Measurements from ENCODE around the gene BCAS3.
"Not testable (repeated sequence)": the region's sequence is repeated elsewhere in the genome, so short reads cannot be mapped to it uniquely, and the experiment has no call there.

The BCAS3 gene

GRCh38 chr17:61223725-61224124 lies 546.1 kb downstream of the BCAS3 start:
- DNase-seq (ENCODE audit: low spot score) = no peak

GRCh38 chr17:61225178-61225882 lies 547.7 kb downstream of the BCAS3 start:
- DNase-seq (ENCODE audit: low spot score) = no peak

GRCh38 chr17:61227866-61228265 lies 550.2 kb downstream of the BCAS3 start:
- DNase-seq (ENCODE audit: low spot score) = no peak

DNA sequence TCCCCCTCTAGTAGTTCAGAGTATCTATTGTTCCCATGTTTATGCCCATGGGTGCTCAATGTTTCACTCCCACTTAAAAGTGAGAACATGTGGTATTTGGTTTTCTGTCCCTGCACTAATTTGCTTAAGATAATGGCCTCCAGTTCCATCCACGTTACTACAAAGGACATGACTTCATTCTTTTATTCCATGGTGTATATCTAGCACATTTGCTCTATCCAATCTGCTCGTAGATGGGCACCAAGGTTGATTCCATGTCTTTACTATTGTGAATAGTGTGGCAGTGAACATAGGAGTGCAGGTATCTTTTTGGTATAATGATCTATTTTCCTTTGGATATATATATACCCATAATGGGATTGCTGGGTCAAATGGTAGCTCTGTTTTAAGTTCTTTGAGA lies 552.8 kb downstream of the BCAS3 start:
- no peak for DNase-seq (ENCODE audit: low spot score)

DNA sequence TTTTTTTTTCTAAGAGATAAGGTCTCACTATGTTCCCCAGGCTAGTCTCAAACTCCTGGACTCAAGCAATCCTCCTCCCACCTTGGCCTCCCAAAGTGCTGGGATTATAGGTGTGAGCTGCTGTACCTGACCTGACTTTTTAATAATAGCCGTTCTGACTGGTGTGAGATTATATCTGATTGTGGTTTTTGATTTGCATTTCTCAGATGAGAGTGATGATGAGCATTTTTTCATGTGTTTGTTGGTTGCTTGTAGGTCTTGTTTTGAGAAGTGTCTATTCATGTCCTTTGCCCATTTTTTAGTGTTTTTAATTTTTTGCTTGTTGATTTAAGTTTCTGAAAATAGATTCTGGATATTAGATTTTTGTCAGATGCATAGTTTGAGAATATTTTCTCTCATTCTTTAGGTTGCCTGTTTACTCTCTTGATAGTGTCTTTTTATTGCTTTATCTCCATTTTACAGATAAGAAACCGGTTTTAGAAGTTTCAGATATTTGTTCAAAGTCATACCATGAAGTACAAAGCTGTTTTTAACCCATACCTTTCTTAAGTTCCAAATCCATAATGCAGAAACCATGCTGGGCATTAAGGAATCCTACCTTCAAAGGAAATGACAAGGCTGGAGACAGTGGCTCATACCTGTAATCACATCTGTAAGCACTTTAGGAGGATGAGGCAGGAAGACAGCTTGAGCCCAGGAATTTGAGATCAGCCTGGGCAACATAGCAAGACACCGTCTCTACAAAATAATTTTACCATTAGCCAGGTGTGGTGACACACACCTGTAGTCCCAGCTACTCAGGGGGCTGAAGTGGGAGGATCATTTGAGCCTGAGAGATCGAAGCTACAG lies 553.5 kb downstream of the BCAS3 start:
- DNase-seq (ENCODE audit: low spot score) = no peak

DNA sequence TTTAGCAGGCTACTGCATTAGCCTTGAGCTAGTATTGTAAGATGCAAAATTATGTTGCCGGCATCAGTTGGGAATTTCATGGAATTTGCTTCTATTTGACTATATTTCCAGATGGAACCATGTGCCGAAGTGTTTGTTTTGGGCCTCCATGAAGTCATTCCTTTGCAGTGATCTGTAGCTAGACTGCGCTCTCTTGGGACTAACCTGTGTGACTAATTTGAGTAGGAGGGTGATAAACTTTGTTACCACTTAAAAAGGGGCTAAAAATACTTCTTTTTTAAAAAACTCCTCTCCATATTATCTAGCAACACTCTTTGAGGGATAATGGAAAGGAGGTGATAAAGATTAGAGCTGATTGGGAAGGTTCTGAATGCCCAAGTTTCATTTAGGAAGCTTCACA lies 555.2 kb downstream of the BCAS3 start:
- no peak for DNase-seq (ENCODE audit: low spot score)

- DNase-seq (ENCODE audit: low spot score) = no peak
These were observed 556.5 kb downstream of the BCAS3 start for GRCh38 chr17:61233991-61234750.

DNA sequence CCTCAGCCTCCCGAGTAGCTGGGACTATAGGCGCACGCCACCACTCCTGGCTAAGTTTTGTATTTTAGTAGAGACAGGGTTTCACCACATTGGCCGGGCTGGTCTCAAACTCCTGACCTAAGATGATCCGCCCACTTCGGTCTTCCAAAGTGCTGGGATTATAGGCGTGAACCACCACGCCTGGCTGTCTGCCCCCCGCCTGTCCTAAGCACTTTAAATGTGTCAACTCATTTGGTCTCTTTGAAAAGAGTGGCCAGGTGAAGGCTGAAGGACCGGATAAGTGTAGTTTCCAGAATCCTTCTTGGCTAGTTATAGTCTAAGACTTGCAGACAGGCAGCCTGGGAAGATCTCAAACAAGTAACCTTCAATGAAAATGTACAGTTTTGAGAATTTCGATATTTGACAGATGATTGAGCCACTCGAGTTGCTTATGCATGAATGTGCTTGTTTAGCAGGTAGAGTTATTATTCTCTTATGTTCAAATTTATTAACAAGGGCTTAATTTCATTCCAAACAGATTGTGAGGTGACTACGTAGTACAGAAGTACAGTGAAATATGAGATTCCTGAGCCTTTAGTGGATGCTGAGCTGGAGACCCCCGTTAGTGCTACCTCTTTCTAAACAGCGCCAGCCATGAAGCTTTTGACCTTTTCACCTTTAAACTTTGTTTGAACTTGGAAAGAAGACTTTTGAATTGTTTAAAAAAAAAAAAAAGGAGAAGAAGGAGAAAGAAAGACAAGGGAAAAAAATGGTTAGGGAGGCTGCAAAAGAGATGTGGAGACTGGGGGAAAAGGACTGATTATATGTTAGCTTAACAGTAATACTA lies 557.6 kb downstream of the BCAS3 start:
- no peak for DNase-seq (ENCODE audit: low spot score)

DNA sequence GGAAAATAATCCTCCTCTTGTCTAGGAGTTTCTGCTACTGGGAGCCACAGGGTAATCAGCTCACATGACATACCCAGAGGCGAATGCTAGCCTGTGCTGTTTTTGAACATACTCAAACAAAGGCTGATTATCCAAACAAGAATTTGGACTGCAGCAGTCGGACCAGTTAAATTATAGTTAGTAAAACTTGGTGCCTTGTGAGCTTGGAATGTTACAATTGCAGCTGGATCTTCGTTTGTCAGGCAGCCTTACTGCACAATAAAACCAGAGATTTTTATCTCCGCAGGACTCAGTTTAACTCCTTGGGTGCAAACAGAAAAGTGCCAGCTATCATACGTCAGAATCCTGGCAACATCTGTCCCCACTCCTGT lies 558.2 kb downstream of the BCAS3 start:
- DNase-seq (ENCODE audit: low spot score) = no peak

DNA sequence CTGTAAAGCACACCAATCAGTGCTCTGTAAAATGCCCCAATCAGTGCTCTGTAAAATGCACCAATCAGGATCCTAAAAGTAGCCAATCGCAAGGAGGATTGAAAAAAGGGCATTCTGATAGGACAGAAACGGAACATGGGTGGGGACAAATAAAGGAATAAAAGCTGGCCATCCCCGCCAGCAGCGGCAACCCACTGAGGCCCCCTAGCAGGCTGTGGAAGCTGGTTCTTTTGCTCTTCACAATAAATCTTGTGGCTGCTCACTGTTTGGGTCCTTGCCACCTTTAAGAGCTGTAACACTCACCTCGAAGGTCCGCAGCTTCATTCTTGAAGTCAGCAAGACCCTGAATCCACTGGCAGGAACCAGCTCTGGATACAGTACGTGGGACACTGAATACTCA lies 559.6 kb downstream of the BCAS3 start:
- DNase-seq (ENCODE audit: low spot score) = no peak

DNA sequence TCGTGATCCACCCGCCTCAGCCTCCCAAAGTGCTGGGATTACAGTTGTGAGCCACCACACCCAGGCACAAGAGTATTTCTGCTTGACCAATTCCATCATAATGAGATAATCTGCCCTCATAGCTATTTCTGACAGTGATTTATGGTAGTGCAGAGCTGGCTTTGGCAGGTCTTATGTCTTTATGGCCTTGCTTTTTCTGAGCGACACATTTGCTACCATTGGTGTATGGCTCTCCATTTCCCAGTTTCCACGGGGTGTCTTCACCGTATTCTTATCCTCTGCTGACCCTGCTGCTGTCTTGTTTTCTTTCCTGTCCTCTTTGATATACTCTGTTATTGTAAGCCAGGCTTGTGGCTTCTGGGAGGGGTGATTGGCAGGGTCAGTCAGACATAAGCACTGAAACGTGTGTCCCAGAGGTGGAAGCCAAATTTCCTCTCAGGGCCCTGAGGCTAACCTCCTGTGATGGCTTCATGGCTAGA lies 560.8 kb downstream of the BCAS3 start:
- DNase-seq (ENCODE audit: low spot score) = no peak

- DNase-seq (ENCODE audit: low spot score) = no peak
These were observed 561.7 kb downstream of the BCAS3 start for GRCh38 chr17:61239327-61239726.

DNA sequence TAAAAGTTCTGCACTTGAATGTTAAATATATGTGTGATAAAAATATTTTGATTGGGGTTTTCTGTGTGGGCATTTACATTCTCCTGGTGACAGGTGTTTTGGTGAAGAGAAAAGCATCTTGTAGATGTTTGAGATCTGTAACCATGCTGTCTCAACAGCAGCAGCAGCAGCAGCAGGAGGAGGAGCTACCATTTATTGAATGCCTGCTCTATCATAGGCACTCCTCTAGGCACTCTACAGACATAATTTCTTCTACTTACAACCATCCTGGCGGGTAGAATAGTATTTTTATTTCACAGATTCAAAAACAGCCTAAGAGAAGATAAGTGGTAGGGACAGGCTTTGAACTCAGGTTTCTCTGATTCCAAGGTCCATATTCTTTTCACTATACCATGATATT lies 562.3 kb downstream of the BCAS3 start:
- DNase-seq (ENCODE audit: low spot score) = no peak

- DNase-seq (ENCODE audit: low spot score) = no peak
These were observed 563.3 kb downstream of the BCAS3 start for GRCh38 chr17:61240851-61241468.

- DNase-seq (ENCODE audit: low spot score) = not testable (repeated sequence)
These were observed 567.3 kb downstream of the BCAS3 start for GRCh38 chr17:61244988-61245387.

DNA sequence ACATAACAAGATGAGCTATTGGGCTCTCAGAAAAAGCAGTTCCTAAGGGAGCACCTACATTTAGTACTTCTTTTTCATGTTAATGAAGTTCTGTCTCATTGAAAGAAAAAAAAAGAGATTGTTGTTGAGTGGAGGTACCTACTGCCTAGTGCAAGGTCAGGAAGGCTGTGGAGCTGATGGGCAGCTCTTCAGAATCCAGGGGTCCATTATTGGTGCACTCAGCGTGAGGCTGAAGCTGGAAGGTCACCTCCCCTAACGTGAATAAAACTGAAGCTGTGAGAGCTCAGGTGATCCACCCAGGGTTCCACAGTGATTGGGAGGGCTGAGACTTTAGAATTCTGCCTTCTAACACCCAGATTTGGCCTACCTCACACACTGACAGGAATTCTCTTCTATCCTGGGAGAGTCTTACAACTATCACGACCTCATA lies 568.1 kb downstream of the BCAS3 start:
- no peak for DNase-seq (ENCODE audit: low spot score)

GRCh38 chr17:61247439-61247838 lies 569.8 kb downstream of the BCAS3 start:
- DNase-seq (ENCODE audit: low spot score) = no peak

DNA sequence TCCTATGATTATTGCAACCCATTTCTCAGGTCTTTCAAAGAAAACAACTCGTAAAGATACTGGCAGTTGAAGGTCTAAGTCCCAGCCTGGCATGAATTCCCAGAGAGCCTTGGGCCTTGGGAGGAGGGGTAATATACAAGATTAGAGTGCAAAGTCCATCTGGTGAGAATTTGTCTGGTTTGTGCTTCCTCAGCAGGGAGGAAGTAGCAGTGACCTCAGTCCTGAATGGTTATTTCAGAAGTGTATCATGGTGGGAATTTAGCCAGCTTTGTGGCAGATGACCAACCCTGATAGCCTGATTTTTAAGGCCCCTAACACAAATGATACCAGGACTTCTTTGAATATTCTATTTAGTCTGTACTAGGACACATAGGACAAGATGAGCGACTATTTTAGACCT lies 570.7 kb downstream of the BCAS3 start:
- no peak for DNase-seq (ENCODE audit: low spot score)

DNA sequence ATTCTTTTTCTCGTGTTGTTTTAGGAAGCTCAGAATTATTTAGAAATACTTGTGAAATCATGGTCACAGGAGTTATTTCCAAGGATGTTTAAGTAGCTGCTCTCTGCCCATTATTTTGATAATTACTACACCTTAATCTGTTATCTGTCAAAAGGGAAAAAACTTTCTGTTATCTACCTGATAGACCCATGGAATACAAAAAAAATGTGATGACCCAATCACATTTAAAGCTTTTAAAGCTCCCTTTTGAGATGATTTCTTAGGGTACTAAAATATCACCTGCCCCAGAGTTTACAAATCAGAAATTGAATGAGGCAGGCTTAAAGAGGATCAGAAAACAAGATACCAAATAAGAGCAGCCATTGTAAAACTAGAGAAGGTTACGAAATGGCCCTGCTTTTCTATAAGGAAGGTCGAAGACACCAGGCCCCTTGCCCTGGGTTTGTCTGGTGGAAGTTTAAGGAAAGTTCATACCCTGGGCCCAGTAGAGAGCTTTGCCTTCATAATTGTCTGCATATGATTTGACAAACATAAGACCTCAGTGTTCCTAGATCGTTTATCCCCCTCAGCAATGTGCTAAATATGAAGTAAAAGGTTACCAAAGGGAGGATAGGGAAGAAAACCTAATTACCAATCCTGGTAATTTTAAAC lies 572.1 kb downstream of the BCAS3 start:
- no peak for DNase-seq (ENCODE audit: low spot score)

DNA sequence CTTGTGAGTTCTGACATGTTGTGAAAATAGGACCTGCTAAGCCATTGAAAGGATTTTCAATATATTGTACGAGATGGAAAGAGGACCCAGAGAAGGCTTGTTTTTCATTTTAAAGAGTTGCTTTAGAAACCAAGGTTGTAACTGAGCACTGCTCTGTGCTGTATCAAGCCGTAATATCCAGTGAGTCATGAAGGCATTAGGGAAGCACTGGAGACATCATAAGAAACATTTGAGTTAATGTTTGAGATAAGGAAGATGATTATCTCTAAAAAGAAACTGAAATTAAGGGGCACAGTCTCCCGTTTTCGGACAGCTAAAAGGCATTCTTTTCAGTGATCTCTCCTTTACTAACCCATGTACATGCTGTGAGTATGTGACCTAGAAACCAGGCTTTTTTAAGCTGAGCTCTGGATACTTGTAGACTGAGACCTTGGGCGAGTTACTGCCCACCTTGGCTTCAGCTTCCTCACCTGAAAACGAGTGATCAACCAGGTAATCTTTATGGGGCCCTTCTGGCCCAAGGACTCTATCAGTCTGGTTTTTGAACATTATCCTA lies 572.8 kb downstream of the BCAS3 start:
- DNase-seq (ENCODE audit: low spot score) = peak; percentile 77

Data from SK-N-DZ (cell line).